PC-9 (cell line): ENCODE measurements around the gene KCTD16.

Experiments
- CTCF ChIP-seq: fragments of 200-600 bp; sonication (generic); conservative IDR thresholded peaks from 2 replicates; pipeline ENCODE4 v1.6.1; 2017; ENCODE audit warnings: mixed run types, antibody characterized with exemption, mild to moderate bottlenecking, moderate library complexity
- EZH2 ChIP-seq: fragments of 200-600 bp; sonication (generic); IDR thresholded peaks from 2 replicates; pipeline ENCODE4 v1.8.0; 2017; ENCODE audit warnings: antibody characterized with exemption, low read depth

GRCh38 chr5:144310621-144311020 is 139.9 kb downstream of the KCTD16 start:
- TF ChIP-seq CTCF = no peak
- TF ChIP-seq EZH2 = no peak
